ENCODE data around the gene MRPL2.

MRPL2 gene

DNA sequence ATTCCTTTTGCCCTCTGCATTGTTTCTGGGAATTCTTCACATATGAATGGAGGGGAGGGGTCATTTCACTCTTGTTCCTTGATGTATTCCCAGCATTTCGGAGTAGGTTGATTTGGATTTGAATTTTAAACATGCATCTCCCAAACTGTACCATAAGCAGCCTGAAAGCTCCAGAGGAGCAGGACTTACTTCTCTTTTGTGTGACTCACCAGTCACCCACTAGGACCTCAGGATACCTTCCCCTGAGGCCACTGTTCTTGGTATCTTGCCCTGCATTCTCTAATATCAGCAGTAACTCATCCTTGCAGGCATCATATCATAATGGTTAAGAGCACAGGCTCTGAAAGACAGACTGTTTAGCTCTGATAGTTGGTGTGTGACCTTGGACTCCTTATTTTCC is 703 bp downstream of the MRPL2 start:
- TF ChIP-seq, protein P1, sequence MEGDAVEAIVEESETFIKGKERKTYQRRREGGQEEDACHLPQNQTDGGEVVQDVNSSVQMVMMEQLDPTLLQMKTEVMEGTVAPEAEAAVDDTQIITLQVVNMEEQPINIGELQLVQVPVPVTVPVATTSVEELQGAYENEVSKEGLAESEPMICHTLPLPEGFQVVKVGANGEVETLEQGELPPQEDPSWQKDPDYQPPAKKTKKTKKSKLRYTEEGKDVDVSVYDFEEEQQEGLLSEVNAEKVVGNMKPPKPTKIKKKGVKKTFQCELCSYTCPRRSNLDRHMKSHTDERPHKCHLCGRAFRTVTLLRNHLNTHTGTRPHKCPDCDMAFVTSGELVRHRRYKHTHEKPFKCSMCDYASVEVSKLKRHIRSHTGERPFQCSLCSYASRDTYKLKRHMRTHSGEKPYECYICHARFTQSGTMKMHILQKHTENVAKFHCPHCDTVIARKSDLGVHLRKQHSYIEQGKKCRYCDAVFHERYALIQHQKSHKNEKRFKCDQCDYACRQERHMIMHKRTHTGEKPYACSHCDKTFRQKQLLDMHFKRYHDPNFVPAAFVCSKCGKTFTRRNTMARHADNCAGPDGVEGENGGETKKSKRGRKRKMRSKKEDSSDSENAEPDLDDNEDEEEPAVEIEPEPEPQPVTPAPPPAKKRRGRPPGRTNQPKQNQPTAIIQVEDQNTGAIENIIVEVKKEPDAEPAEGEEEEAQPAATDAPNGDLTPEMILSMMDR (IDR thresholded peaks at IDR 0.05): no peak
- no peak for TF ChIP-seq ZFX (IDR thresholded peaks at IDR 0.05; ENCODE audit: borderline replicate concordance)
- peak overlapping the region; percentile 67 for H3K27ac ChIP-seq

DNA sequence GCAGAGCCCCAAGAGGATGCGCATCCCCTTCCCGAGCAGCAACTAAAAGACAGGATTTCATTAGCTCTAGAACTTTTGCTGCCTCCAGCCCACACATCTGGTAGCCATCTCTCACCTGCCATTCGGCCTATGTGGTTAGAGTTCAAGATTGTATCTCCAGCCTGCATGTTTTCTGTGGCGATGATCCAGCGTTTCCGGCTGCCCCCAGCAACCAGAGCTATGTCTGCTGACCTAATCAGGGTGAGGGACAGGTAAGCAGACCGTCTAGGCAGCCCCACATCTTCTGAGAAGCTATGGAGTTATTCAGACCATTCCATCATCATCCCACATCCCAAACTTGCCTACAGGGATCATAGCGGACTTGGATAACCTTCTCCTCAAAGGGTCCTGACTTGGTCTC is 3.3 kb downstream of the MRPL2 start:
- no peak overlapping the region for H3K27ac ChIP-seq
- TF ChIP-seq ZFX (IDR thresholded peaks at IDR 0.05; ENCODE audit: borderline replicate concordance): no peak

DNA sequence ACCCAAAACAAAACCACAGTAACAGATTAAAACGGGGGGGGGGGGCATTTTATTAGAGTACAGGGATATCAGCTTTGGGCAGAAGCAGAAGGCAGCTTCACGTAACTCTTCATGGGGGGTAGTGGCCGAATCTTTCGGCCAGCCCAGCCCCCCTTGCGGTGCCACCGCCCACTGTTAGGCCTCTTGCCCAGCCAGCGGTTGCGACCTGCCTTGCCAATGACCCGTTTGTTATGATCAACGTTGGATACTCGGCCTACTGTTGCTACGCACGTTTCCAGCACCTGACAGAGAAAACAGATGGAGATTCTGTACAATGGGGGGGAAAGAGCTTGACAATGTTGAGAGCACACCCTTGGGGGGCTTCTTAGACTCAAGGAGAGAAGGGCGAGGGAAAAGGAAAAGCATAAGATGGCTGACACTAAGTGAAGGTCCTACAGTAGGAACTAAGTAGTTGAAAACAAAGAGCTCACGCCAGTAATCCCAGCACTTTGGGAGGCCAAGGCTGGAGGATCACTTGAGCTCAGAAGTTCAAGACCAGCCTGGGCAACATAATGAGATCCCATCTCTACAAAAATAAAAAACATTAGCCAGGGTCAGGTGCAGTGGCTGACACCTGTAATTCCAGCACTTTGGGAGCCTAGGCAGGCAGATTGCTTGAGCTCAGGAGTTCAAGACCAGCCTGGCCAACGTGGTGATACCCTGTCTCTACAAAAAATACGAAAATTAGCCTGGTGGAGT is 4.9 kb downstream of the MRPL2 start:
- H3K27ac ChIP-seq: peak overlapping the region; percentile 80
- no peak for TF ChIP-seq ZFX (IDR thresholded peaks at IDR 0.05; ENCODE audit: borderline replicate concordance)
- TF ChIP-seq, protein P1 (IDR thresholded peaks at IDR 0.05): no peak

DNA sequence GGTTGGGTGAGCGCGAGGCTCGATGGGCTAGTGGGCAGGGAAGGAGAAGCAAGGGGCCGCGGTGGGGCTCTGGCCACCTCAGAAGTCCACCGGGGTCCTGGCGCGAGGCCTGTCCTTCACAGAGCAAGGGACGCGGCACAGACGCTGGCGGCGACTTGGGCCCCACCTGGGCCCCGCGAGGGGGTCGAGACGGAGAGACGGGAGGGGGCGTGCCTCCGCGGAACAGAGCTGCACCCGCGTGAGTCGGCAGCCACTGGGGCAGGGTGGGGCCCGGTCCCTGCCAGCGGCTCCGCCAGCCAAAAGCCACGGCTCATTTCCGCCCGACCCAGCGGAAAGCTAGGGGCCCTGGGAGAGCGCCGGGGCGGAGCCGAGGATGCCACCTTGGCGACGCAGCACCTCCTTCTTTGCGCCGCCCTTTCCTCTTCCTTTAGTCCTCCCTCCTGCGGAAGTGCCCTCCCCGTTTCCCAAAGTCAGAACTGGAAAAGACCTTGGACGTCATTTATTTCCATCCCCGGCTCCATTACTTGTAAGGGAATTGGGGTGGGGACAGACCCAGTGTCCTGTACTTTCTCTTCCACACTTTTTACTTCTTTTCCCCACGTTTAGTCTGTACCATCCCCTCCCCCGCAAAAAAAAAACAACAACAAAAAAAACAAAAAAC is 5.6 kb downstream of the MRPL2 start, which contains the start of gene CUL7:
Gene CUL7, minus strand, starts transcription at position 307 of the 661 bp plus-strand sequence. CDS start 1,063 bp downstream, outside the sequence.
- H3K27ac ChIP-seq: peak within 1 kb of the TSS; percentile 80
- TF ChIP-seq, protein P1 (IDR thresholded peaks at IDR 0.05): no peak
- TF ChIP-seq ZFX (IDR thresholded peaks at IDR 0.05; ENCODE audit: borderline replicate concordance): no peak

DNA sequence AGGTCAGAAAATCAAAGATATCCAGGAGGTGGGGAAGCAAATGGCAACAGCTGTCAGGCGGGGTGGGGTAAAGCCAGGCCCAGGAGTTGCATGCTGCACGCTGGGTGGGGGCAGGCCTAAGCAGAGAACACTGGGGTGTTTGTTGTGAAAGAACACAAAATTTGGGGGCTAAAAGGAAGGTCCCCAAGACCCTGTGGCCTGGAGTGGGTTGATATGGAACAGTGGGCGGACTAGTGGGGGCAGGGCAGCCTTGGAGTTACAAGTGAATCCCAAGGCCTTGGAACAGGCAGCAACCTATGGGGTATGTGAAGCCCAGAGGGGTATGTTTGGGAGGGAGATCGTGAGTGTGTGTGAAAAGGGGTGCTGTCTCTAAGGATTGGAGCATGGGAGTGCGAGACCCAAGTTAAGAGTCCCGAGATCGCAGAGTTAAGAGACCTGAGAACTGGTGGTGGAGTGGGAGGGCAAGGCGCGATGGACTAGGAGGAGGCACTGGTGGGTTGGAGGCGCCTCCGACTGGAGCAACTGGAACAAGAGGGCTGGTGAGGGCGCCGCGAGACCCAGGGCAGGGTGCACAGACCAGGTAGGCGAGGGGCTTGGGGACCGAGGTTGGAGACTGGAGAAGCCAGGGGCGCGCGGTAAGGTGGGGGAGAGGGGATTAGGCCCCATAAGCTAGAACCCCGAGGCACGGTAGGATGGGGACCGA is 6.2 kb downstream of the MRPL2 start:
- peak overlapping the region; percentile 80 for H3K27ac ChIP-seq
- TF ChIP-seq, protein P1 (IDR thresholded peaks at IDR 0.05): no peak
- TF ChIP-seq ZFX (IDR thresholded peaks at IDR 0.05; ENCODE audit: borderline replicate concordance): no peak

DNA sequence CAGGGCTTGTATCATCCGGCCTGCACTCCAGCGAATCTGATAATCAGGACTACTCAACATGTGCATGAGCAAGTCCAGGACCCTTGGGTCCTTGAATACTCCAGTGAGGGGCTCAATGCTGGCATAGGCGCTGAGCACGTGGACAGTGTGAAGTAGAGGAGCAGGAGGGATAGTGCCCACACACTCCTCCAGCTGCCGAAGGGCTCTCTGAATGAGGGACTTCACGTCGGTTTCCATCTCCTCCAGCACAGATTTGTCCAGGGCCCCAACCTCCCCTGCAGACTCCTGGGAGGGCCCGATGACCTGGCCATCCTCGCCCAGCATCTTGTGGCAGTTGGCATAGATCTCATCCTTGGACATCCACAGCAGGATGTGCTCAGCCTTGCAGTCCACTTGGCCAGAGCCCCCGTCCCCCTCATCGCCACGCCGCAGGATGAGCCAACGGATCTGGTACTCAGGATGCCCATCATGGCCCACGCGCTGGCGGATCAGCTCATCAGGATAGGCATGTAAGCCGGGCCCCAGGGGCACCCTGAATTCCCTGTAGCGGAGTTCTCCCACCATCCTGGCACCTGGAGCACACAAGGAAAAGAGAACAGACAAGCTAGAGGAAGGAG is 6.9 kb downstream of the MRPL2 start:
- H3K27ac ChIP-seq: peak overlapping the region; percentile 80
- no peak for TF ChIP-seq ZFX (IDR thresholded peaks at IDR 0.05; ENCODE audit: borderline replicate concordance)
- TF ChIP-seq, protein P1 (IDR thresholded peaks at IDR 0.05): no peak

DNA sequence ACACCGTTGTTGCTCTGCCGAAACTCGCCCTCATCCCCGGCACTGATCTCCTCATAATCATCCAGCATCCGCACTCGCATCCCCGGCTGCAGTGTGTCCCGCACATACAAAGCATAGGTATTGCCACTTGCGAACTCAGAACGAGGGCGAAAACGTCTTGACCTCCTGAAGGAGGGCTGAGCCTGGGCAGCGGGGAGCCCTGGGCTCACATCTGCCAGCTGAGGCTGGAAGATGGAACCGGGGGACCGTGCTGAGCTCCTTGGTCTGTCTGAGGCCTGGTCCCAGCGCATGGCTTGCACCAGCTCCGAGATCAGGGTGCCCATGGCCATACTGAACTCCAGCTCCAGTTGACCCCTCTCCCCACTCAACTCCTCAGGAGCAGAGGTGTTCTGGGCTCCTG is 8.3 kb downstream of the MRPL2 start:
- TF ChIP-seq, protein P1 (IDR thresholded peaks at IDR 0.05): no peak
- TF ChIP-seq ZFX (IDR thresholded peaks at IDR 0.05; ENCODE audit: borderline replicate concordance): no peak
- no peak overlapping the region for H3K27ac ChIP-seq

Measured in 22Rv1 (cell line).